ENCODE results near the gene WIPF2.

DNA sequence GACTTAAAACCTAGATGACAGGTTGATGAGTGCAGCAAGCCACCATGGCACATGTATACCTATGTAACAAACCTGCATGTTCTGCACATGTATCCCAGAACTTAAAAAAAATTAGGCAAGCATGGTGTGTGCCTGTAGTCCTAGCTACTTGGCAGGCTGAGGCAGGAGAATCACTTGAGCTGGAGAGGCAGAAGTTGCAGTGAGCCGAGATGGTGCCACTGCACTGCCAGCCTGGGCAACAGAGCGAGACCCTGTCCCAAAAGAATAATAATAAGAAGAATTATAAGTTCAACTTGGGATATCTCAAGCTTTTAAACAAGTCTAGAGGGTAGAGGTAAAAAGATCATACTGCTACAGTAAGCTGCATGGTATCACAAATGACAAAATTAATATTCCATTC, 78.4 kb downstream of the WIPF2 start:
- no peak for TF ChIP-seq EZH2phosphoT487 (IDR thresholded peaks at IDR 0.05; ENCODE audit: unreplicated experiment)
- no peak for TF ChIP-seq CTCF (conservative IDR thresholded peaks at IDR 0.05; ENCODE audit: low read depth in 2 of 2)
- no peak for TF ChIP-seq REST (IDR thresholded peaks at IDR 0.05; ENCODE audit: unreplicated experiment)
- no peak for TF ChIP-seq ETS1 (IDR thresholded peaks at IDR 0.05)
- TF ChIP-seq EZH2 (IDR thresholded peaks at IDR 0.05; ENCODE audit: low read depth, unreplicated experiment) = no peak
- no peak for TF ChIP-seq POLR2AphosphoS5 (IDR thresholded peaks at IDR 0.05; ENCODE audit: low read depth)
- no peak for TF ChIP-seq ZNF462 (CRISPR knock-in tag; IDR thresholded peaks at IDR 0.05)
- no peak for TF ChIP-seq CREB1 (CRISPR knock-in tag; IDR thresholded peaks at IDR 0.05; ENCODE audit: low read depth)
